AG09309 (cell line): ENCODE data around the gene ALOX15B.

Experiments used
- DNase-seq: peaks from one replicate; pipeline ENCODE4 v3.0.0-alpha.2; 2010; ENCODE audit warnings: low read depth
- H3K4me3 ChIP-seq: 2 replicates; pipeline ENCODE4 v1.5.1; 2011; ENCODE audit warnings: mild to moderate bottlenecking, low read depth, low read length, moderate library complexity; ENCODE audit not compliant: control insufficient read depth
- TF ChIP-seq, protein P1 (sequence below): IDR thresholded peaks from 2 replicates; pipeline ENCODE4 v1.5.1; 2011; ENCODE audit warnings: mild to moderate bottlenecking, low read depth, low read length, inconsistent platforms; ENCODE audit not compliant: insufficient read depth, control insufficient read depth; ENCODE audit errors: missing control alignments

ALOX15B gene

DNA sequence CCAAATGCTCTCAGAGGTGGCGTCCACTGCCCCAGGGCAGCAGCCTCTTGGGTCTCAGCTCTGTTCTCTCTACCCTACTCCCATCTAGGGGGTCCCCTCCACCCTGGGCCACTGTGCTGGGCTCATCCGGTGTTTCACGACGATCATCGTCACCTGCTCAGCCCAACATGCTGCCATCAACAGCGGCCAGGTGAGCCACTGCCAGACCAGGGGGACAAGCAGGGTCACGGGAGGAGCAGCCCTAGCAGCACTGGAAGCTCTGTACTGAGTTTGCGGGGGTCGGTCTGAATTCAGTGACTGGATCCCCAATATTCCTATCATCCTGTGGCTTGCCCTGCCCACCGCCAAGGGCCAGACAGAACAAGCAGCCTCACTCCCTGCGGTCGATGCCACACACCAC is 32.6 kb downstream of the ALOX15B start:
- no peak for DNase-seq
- H3K4me3 ChIP-seq, result no peak overlapping the region
- TF ChIP-seq, protein P1, sequence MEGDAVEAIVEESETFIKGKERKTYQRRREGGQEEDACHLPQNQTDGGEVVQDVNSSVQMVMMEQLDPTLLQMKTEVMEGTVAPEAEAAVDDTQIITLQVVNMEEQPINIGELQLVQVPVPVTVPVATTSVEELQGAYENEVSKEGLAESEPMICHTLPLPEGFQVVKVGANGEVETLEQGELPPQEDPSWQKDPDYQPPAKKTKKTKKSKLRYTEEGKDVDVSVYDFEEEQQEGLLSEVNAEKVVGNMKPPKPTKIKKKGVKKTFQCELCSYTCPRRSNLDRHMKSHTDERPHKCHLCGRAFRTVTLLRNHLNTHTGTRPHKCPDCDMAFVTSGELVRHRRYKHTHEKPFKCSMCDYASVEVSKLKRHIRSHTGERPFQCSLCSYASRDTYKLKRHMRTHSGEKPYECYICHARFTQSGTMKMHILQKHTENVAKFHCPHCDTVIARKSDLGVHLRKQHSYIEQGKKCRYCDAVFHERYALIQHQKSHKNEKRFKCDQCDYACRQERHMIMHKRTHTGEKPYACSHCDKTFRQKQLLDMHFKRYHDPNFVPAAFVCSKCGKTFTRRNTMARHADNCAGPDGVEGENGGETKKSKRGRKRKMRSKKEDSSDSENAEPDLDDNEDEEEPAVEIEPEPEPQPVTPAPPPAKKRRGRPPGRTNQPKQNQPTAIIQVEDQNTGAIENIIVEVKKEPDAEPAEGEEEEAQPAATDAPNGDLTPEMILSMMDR, result no peak

DNA sequence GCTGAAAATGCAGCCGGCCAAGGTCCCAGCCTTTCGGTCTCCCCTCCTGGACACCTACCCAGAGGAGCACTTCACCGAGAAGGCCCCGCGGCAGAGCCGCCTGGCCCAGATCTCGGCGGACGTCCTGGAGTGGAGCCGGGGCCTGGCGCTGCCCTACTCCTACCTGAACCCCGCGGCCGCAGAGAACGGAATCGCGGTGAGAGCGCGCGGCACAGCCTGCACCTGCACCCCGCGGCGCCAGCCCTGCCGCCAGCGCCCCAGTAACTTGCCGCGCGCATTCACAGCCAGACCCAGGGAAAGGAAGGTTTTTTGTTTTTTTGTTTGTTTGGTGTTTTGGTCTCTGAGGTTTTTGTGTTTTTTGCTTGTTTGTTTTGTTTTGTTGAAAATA is 33.5 kb downstream of the ALOX15B start:
- no peak overlapping the region for H3K4me3 ChIP-seq
- TF ChIP-seq, protein P1, result no peak
- no peak for DNase-seq

DNA sequence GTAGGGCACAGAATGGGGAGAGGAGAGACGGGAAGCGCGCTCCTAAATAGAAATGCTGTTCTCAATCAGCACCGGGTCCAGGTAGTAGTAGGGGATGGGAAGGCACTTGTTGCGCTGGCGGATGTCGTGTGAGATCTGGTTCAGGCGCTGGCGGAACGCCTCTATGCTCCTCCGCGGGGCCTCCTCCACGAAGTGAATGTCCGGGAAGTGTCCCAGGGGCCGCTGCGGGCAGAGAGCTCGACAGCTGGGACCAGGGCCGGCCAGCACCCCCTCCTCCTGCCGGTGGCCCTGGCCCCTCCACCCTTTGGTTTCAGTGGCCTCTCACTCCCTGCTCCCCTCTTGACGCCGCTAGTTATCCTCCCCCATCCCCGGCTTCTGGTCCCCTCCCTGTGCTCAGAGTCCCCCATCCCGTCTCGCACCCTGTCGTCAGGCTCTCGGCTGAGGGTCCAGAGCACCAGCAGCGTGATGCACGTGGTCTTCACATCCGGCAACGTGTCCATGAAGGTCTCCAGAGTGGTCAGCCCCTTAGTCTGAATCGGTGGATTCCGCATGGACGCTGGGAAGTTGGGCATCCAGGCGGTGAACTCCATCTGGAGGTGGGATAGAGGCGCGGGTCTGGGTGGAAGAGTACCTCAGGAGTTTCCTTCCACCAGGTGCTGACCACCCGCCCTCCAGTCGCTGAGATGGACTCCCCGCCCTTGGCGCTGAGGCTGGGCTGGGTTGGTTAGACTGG is 34.0 kb downstream of the ALOX15B start:
- no peak overlapping the region for H3K4me3 ChIP-seq
- TF ChIP-seq, protein P1, result no peak

DNA sequence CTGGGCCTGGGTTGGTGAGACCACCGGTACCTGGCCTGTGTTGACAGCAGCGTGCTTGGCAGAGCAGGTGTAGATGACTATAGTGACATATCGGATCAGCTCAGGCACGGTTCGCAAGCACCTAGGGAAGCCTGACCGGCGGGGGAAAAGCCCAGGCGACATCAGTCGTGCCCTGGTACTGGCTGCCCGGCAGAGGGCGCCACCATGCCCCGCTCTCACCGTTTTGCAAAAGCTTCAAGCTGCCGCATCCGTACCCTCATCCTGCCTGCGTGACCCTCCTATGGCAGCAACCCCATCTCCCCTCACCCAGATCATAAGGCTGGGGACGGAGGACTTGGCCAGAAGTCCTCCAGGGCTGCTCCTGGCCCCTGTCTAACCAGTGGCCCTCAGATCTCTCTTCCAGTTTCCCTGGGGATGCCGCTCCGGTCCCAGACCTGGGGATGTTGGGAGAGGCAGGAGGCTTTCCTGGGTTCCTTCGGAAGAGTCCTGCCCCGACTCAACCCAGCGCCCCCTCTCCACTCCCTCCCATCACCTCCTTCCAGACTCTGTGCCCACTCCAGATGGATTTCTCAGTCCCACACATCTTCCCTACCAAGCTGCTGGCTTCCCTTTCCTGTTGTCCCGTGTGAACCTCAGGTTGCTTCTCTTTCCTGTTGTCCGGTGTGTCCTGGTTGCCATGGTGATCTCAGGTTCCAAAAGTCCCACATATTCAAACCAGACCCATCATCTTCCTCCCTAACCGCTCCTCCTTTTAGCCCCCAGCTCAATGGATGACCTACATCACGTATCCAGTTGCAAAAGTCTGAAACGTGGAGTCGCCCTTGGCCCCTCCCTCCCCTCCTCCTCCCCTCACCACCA is 35.0 kb downstream of the ALOX15B start:
- TF ChIP-seq, protein P1, result peak; percentile 95
- DNase-seq, result no peak
- no peak overlapping the region for H3K4me3 ChIP-seq

More for the DNA sequence above, 34.0 kb downstream of the ALOX15B start:
- DNase-seq, result no peak

DNA sequence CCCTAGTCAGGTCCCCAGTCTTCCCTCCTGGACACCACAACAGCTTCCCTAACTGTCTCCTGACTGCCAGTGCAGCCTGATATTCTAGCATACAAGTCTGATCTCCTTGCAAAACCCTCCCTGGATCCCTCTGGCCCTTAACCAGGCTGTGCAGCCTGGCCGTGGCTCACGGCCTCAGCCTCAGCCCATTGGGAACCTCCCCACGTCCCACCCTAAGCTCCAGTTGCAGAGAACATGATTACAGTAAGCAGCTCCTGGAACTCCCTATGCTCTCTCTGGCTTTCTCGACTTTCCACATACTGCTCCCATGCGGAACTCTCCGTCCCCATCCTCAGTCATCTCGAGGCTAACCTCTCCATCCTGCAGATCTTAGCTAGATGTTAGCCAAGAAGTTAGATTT is 35.7 kb downstream of the ALOX15B start:
- TF ChIP-seq, protein P1, result no peak
- H3K4me3 ChIP-seq, result no peak overlapping the region
- no peak for DNase-seq

DNA sequence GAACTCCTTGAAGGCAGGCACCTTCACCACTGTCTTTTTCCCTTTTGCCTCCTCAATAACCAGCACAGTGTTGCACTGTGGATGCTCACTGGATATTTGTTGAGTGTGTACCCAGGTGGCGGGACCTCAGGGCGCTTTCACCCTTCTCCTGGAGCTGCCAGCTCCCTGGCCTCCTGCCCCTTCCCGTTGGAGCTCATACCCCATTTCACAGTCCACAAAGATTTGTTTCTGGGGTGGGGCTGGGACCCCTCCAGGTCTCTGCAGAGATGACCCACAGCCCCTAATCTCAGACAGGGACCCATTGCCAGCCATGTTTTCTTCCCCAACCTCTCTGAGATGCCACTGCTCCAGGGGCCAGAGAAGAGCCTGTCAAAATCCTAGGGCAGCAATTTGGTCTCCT is 36.2 kb downstream of the ALOX15B start:
- TF ChIP-seq, protein P1, result no peak

More for the DNA sequence above, 36.2 kb downstream of the ALOX15B start:
- no peak overlapping the region for H3K4me3 ChIP-seq
- DNase-seq, result no peak
